ENCODE data around the gene ZNF593. TPM values are rescaled to one million over a fixed set of nuclear protein-coding genes. Genes with fewer than 3 reads are reported as not detected.

The ZNF593 gene
- total and polyA plus RNA-seq, 9 of the 15 experiments (the other 6 are each of a cell fraction or from before 2014, with no cell fraction given) = 9.8 to 334 (median 48.2) TPM

- TF ChIP-seq, protein P1, sequence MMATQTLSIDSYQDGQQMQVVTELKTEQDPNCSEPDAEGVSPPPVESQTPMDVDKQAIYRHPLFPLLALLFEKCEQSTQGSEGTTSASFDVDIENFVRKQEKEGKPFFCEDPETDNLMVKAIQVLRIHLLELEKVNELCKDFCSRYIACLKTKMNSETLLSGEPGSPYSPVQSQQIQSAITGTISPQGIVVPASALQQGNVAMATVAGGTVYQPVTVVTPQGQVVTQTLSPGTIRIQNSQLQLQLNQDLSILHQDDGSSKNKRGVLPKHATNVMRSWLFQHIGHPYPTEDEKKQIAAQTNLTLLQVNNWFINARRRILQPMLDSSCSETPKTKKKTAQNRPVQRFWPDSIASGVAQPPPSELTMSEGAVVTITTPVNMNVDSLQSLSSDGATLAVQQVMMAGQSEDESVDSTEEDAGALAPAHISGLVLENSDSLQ (IDR thresholded peaks at IDR 0.05) = no peak; the same call in 1 of the 2 replicates
- TF ChIP-seq ZNF133 (CRISPR knock-in tag; IDR thresholded peaks at IDR 0.05) = no peak
- no peak for TF ChIP-seq FOXK2 (conservative IDR thresholded peaks at IDR 0.05 in 1 of 2, IDR thresholded peaks at IDR 0.05 in 1 of 2; ENCODE audit: low read depth in 2 of 2)
- no peak for TF ChIP-seq ZNF184 (CRISPR knock-in tag; IDR thresholded peaks at IDR 0.05)
- TF ChIP-seq UBTF (IDR thresholded peaks at IDR 0.05; ENCODE audit: borderline replicate concordance in 1 of 2, low read depth in 2 of 2, low read length in 2 of 2) = peak; percentile 92 to 98; a peak in 3 of 4 replicates
- no peak for TF ChIP-seq MLLT1 (IDR thresholded peaks at IDR 0.05)
- no peak for TF ChIP-seq ZKSCAN8 (CRISPR knock-in tag; IDR thresholded peaks at IDR 0.05)
- TF ChIP-seq PHF21A (IDR thresholded peaks at IDR 0.05; ENCODE audit: borderline replicate concordance, low read depth) = 0 out of 2 replicates have a peak, but pooled peaks have one; percentile 34
- no peak for TF ChIP-seq PBX2 (CRISPR knock-in tag; IDR thresholded peaks at IDR 0.05; ENCODE audit: low read depth)
- no peak for TF ChIP-seq PBX2 (tag; conservative IDR thresholded peaks at IDR 0.05; ENCODE audit: low read depth)
- TF ChIP-seq MTF1 (CRISPR knock-in tag; IDR thresholded peaks at IDR 0.05; ENCODE audit: borderline replicate concordance) = 0 out of 2 replicates have a peak, but pooled peaks have one; percentile 59
- no peak for TF ChIP-seq RBM22 (IDR thresholded peaks at IDR 0.05; ENCODE audit: low read depth, low read length, poor library complexity, severe bottlenecking)
- no peak for TF ChIP-seq ILK (tag; IDR thresholded peaks at IDR 0.05; ENCODE audit: borderline replicate concordance, low read depth)
- no peak for TF ChIP-seq SMARCE1 (IDR thresholded peaks at IDR 0.05)
- TF ChIP-seq ZNF212 (CRISPR knock-in tag; IDR thresholded peaks at IDR 0.05) = peak; percentile 56; the same call in 1 of the 2 replicates
- TF ChIP-seq SMARCC2 (IDR thresholded peaks at IDR 0.05; ENCODE audit: low read depth) = peak; percentile 33; the same call in 1 of the 2 replicates
- TF ChIP-seq STAT5B (CRISPR knock-in tag; IDR thresholded peaks at IDR 0.05) = no peak
- TF ChIP-seq HMG20A (CRISPR knock-in tag; conservative IDR thresholded peaks at IDR 0.05) = no peak
- TF ChIP-seq MLX (CRISPR knock-in tag; conservative IDR thresholded peaks at IDR 0.05) = peak in 1 of 2 experiments; percentile 77; a peak in 2 of 4 replicates
These were observed 8.1 kb upstream of the ZNF593 start (continued) for GRCh38 chr1:26161415-26162219.
